ENCODE results near the gene PRDM10.

DNA sequence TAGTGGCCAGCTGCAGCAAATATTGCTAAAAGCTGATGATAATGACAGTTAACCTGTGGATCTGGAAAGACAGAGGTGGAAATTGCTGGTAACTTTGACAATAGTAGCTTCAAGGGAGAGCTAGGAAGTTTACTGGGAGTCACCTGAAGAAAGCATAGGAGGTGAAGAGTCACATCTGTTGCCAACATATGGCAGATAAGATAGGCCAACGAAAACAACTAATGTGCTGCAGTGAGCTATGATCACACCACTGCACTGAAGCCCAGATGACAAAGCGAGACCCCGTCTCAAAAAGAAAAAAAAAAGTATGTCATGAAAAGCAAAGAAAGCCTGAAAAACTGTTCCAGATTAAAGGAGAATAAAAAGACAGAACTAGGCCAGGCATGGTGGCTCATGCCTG, 4.3 kb upstream of the PRDM10 start:
- TF ChIP-seq CTCF (IDR thresholded peaks at IDR 0.05), result no peak
- no peak for TF ChIP-seq POLR2A (IDR thresholded peaks at IDR 0.05)
